GM12878 (cell line): Measurements from ENCODE around the gene TEX22. TPM values are rescaled to one million over a fixed set of nuclear protein-coding genes. Genes with fewer than 3 reads are reported as not detected.

Experiments
- ATAC-seq: fragments of 200-7000 bp; cut with Tn5 transposase; 3 replicates; pipeline ENCODE4 v1.9.1; 2020; ENCODE audit warnings: mild to moderate bottlenecking, moderate library complexity
- BruUV-seq: library from RNA; stranded (reverse); fragments of 400-500 nt; replicated peaks from 2 replicates; lab custom pipeline; 2021; lab: Mats Ljungman, UMichigan
- CTCF ChIA-PET: fragments of 300-600 bp; sonication (Branson Sonifier 250); formaldehyde crosslinking; extraction: SDS; loops from one replicate; lab custom pipeline; 2021; ENCODE audit warnings: inconsistent platforms; lab: Yijun Ruan, JAX
- POLR2A ChIA-PET: fragments of 350-600 bp; formaldehyde crosslinking; extraction: SDS; loops from one replicate; lab custom pipeline; 2021; ENCODE audit warnings: inconsistent platforms; lab: Charles Lee
- RAD21 ChIA-PET: fragments of 300-600 bp; sonication (Branson Sonifier 250); formaldehyde crosslinking; loops from one replicate; lab custom pipeline; 2023; ENCODE audit warnings: antibody characterized with exemption; ENCODE audit not compliant: unreplicated experiment; lab: Charles Lee
- SMC1A ChIA-PET: fragments of 300-600 bp; sonication (Branson Sonifier 250); formaldehyde crosslinking; loops from one replicate; lab custom pipeline; 2023; ENCODE audit not compliant: unreplicated experiment, uncharacterized antibody; lab: Charles Lee
- DNase-seq: peaks from one replicate; pipeline ENCODE4 v3.0.0-alpha.2; 2011; ENCODE audit warnings: low read depth, low spot score
- FAIRE-seq: peaks from 3 replicates; lab custom pipeline; 2011; peaks lifted over from hg19 to GRCh38; lab: Jason Lieb, UNC
- H2AFZ ChIP-seq: 2 replicates; pipeline ENCODE4 v1.6.0; 2011; ENCODE audit warnings: low read depth, low read length, control low read depth; ENCODE audit not compliant: control insufficient read depth
- H3K27ac ChIP-seq: 2 replicates; pipeline ENCODE4 v1.5.1; 2011; ENCODE audit warnings: control low read depth; ENCODE audit not compliant: control insufficient read depth, insufficient read depth
- H3K27me3 ChIP-seq, 2 experiments: replicated peaks in 1 of 2; 2 replicates each; pipeline versions ENCODE4 v1.6.0 to v1.6.1; 2011; ENCODE audit warnings: low read length in 1 of 2; ENCODE audit not compliant: control insufficient read depth in 2 of 2, insufficient read depth in 2 of 2
- H3K36me3 ChIP-seq, 2 experiments: 2 replicates each; pipeline ENCODE4 v1.5.1; 2011; ENCODE audit warnings: low read length in 1 of 2; ENCODE audit not compliant: control insufficient read depth in 2 of 2, insufficient read depth in 2 of 2
- H3K4me1 ChIP-seq: 2 replicates; pipeline ENCODE4 v1.6.1; 2011; ENCODE audit warnings: mild to moderate bottlenecking, low read length, moderate library complexity, mixed read lengths; ENCODE audit not compliant: control insufficient read depth, insufficient read depth
- H3K4me2 ChIP-seq: 2 replicates; pipeline ENCODE4 v1.6.0; 2011; ENCODE audit warnings: control low read depth; ENCODE audit not compliant: control insufficient read depth, insufficient read depth
- H3K4me3 ChIP-seq: fragments of 200-600 bp; sonication (generic); 2 replicates; pipeline ENCODE4 v1.5.1; 2016
- H3K79me2 ChIP-seq: 2 replicates; pipeline ENCODE4 v1.6.0; 2011; ENCODE audit warnings: low read length; ENCODE audit not compliant: control insufficient read depth, insufficient read depth
- H3K9ac ChIP-seq: 2 replicates; pipeline ENCODE4 v1.8.0; 2011; ENCODE audit warnings: low read length, control low read depth, mixed read lengths; ENCODE audit not compliant: control insufficient read depth, insufficient read depth
- H3K9me3 ChIP-seq: replicated peaks from 3 replicates; pipeline ENCODE4 v1.5.1; 2011; ENCODE audit warnings: mild to moderate bottlenecking, low read length; ENCODE audit not compliant: control insufficient read depth, insufficient read depth
- H4K20me1 ChIP-seq: 2 replicates; pipeline ENCODE4 v1.6.0; 2011; ENCODE audit not compliant: control insufficient read depth, insufficient read depth
- ASH2L ChIP-seq: fragments of 300-600, 200-600 bp; sonication (generic); IDR thresholded peaks from 2 replicates; pipeline ENCODE4 v1.6.1; 2017; ENCODE audit warnings: low read depth, mild to moderate bottlenecking, borderline replicate concordance
- BHLHE40 ChIP-seq, 2 experiments: fragments of 450-650 bp in 1 of 2; IDR thresholded peaks; 2 replicates each; pipeline ENCODE4 v1.6.1; 2011 to 2017; ENCODE audit warnings: low read depth in 2 of 2, borderline replicate concordance in 1 of 2, improper control_type of control experiment in 1 of 2, low read length in 1 of 2, mild to moderate bottlenecking in 1 of 2
- SIN3A ChIP-seq: IDR thresholded peaks from 2 replicates; pipeline ENCODE4 v1.6.1; 2012; ENCODE audit warnings: low read depth, low read length, improper control_type of control experiment
- ZBED1 ChIP-seq: IDR thresholded peaks from 2 replicates; pipeline ENCODE4 v1.6.1; 2016; ENCODE audit warnings: borderline replicate concordance
- WGBS: methylation state at CpG from one replicate; pipeline ENCODE4 v1.1.6; 2016; ENCODE audit warnings: low lambda C conversion rate; ENCODE audit not compliant: insufficient replicate concordance, insufficient coverage; ENCODE audit errors: missing lambda C conversion rate; 5-methylcytosine and 5-hydroxymethylcytosine counted together
- in situ Hi-C: fragments of 300-500 bp; cut with MboI; formaldehyde crosslinking; loops from 9 replicates; pipeline ENCODE4 v1.14.3; 2018; ENCODE audit warnings: mixed read lengths
- intact Hi-C: fragments of 100-400 bp; cut with micrococcal nuclease; formaldehyde crosslinking; loops from one replicate; pipeline ENCODE4 v1.14.2; 2022; ENCODE audit not compliant: unreplicated experiment
- polyA plus RNA-seq, 11 experiments: library from polyadenylated mRNA; depleted of rRNA in 4 of 11; unstranded in 6 of 11; stranded (reverse) in 5 of 11; fragments of >200 nt; fragmentation: Nextera tagmentation in 4 of 11; fragmentation: Illumina TruSeq in 1 of 11; extraction: Ambion mirVana in 4 of 11; extraction: Trizol in 1 of 11; gene quantifications; 1 replicate in 1 of 11; 2 replicates in 10 of 11; pipeline versions ENCODE4 v1.2.1 to v1.2.3, GENCODE V29; 2011 to 2016; ENCODE audit warnings: inconsistent platforms in 2 of 11, missing spikeins in 2 of 11, low read depth in 1 of 11
- total RNA-seq, 4 experiments: library from RNA; depleted of rRNA in 3 of 4; stranded (reverse); fragments of >200 nt in 3 of 4; fragmentation: Illumina TruSeq in 1 of 4; extraction: Trizol in 1 of 4; gene quantifications; 2 replicates each; pipeline versions ENCODE4 v1.2.1 to v1.2.3, GENCODE V29; 2013 to 2021
- TF ChIP-seq, protein P1 (sequence below): IDR thresholded peaks from 2 replicates; pipeline ENCODE4 v1.6.1; 2011; ENCODE audit warnings: borderline replicate concordance, low read depth, mild to moderate bottlenecking, moderate library complexity, mixed read lengths, low read length; ENCODE audit not compliant: insufficient read depth; ENCODE audit errors: extremely low read length
- TF ChIP-seq, protein P2 (sequence below): fragments of 450-650 bp; IDR thresholded peaks from 2 replicates; pipeline ENCODE4 v1.6.1; 2017; ENCODE audit warnings: borderline replicate concordance

TEX22 gene
- total and polyA plus RNA-seq, 10 of the 15 experiments (the other 5 are each of a cell fraction or from before 2014, with no cell fraction given): 0.02 to 4.0 (median 0.63) TPM; not detected in 1

- Histone ChIP-seq H3K27ac (peak overlapping the region; percentile 71; the same call in 1 of the 2 replicates), H3K79me2 (peaks cover 48% of the 10 kb centered on the region), H3K4me1 (peaks cover 15% of the 10 kb centered on the region), H3K9me3 (no peaks in the 10 kb centered on the region), H2AFZ (no peak overlapping the region), H3K4me2 (peak overlapping the region; percentile 43), H3K27me3 (no peaks in the 10 kb centered on the region), H3K4me3 (peak overlapping the region; percentile 98), H3K36me3 (peaks cover 4 to 6% of the 10 kb centered on the region in 2 experiments; a peak in 3 of 4 replicates), H4K20me1 (no peaks in the 10 kb centered on the region), H3K9ac (peak overlapping the region; percentile 89)
- no TSS peak for BruUV-seq
- RAD21 ChIA-PET: no interaction called here
- WGBS: 12% methylated on average over 23 of the region's 23 CpGs
- intact Hi-C loops: no loop called here
- TF ChIP-seq ASH2L: no peak
- POLR2A ChIA-PET: no interaction called here
- SMC1A ChIA-PET: no interaction called here
- FAIRE-seq: no peak
- in situ Hi-C loops: no loop called here
- CTCF ChIA-PET: interaction anchor here (1.0 to 1.1 kb wide), 2 partner anchors 50 to 997 kb away, joined by 3 to 4 read pairs; no protein-coding TSS in a partner anchor
- ATAC-seq: peak; percentile 46
- DNase-seq: no peak
Observed at GRCh38 chr14:105420974-105421674, 22.8 kb downstream of the TEX22 start.

DNA sequence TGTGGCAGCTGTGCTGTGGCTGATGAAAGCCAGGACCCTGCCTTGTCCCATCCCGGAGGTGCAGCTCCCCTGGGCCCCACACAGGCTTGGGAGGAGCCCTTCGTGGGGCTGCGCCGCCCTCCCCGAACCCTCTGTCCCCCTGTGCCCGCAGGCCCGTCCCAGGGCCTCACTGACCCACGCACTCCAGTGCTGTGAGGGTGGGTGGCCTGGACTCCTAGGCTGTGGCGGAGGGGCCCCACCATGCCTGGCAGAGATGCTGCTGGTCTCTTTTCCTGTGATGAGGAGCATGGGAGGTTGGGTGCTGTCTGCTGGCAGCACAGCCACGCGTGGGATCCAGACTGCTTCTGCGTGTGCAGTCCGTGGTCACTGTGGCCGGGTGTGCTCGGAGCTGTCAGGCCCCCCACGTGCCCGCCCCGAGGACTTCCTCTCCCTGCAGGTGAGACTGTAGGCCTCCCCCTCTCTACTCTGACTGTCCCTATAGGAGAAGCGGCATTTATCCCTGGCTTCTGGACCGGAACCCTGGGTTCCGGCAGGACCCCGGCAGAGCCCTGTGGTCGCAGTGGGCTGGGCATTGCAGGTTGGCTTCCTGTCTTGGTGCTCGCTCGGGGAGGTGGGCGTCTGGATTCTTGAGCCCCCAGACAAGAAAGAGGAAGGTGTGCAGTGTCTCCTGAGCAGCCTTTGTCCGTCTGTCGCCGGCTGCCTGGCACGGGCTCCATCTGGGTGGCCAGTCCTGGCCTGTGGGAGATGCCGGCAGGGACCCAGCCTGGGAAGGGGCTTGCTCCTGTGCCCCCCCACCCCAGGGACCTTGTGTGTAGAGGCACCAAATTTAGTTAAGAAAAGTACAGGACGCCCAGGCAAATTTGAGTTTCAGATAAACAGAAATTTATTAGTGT is 23.6 kb downstream of the TEX22 start:
- ATAC-seq (peak; percentile 47), FAIRE-seq (no peak), DNase-seq (no peak)
- no peaks in the 10 kb centered on the region; the same call in 2 of the 3 replicates for H3K9me3 ChIP-seq
- intact Hi-C loops (no loop called here), in situ Hi-C loops (no loop called here)
- no peak overlapping the region for H3K27ac ChIP-seq
- peak overlapping the region; percentile 43 for H3K4me2 ChIP-seq
- peak overlapping the region; percentile 89 for H3K9ac ChIP-seq
- WGBS: 21% methylated on average over 32 of the region's 32 CpGs
- peaks cover 15% of the 10 kb centered on the region for H3K4me1 ChIP-seq
- ChIA-PET RAD21 (no interaction called here), SMC1A (no interaction called here), POLR2A (no interaction called here), CTCF (interaction anchor here (1.0 to 1.5 kb wide), 3 partner anchors 51 to 996 kb away, joined by 3 to 5 read pairs (median 4); no protein-coding TSS in a partner anchor)
- H2AFZ ChIP-seq: no peak overlapping the region
- H3K27me3 ChIP-seq: no peaks in the 10 kb centered on the region
- peaks cover 4 to 6% of the 10 kb centered on the region in 2 experiments; a peak in 3 of 4 replicates for H3K36me3 ChIP-seq
- no peaks in the 10 kb centered on the region for H4K20me1 ChIP-seq
- peak overlapping the region; percentile 98 for H3K4me3 ChIP-seq
- TF ChIP-seq SIN3A: no peak
- TF ChIP-seq BHLHE40 (IDR thresholded peaks at IDR 0.05; ENCODE audit: borderline replicate concordance in 1 of 2, low read depth in 2 of 2, low read length in 1 of 2): peak; percentile 33 to 75; a peak in 3 of 4 replicates
- TF ChIP-seq, protein P1, sequence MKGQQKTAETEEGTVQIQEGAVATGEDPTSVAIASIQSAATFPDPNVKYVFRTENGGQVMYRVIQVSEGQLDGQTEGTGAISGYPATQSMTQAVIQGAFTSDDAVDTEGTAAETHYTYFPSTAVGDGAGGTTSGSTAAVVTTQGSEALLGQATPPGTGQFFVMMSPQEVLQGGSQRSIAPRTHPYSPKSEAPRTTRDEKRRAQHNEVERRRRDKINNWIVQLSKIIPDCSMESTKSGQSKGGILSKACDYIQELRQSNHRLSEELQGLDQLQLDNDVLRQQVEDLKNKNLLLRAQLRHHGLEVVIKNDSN: peak; percentile 9
- TF ChIP-seq, protein P2, sequence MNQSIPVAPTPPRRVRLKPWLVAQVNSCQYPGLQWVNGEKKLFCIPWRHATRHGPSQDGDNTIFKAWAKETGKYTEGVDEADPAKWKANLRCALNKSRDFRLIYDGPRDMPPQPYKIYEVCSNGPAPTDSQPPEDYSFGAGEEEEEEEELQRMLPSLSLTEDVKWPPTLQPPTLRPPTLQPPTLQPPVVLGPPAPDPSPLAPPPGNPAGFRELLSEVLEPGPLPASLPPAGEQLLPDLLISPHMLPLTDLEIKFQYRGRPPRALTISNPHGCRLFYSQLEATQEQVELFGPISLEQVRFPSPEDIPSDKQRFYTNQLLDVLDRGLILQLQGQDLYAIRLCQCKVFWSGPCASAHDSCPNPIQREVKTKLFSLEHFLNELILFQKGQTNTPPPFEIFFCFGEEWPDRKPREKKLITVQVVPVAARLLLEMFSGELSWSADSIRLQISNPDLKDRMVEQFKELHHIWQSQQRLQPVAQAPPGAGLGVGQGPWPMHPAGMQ: no peak
- TF ChIP-seq ZBED1: no peak
- peaks cover 51% of the 10 kb centered on the region for H3K79me2 ChIP-seq
- no TSS peak for BruUV-seq
